HepG2 (cell line): ENCODE measurements around the gene NFATC2. TPM values are rescaled to one million over a fixed set of nuclear protein-coding genes. Genes with fewer than 3 reads are reported as not detected.
A peak's percentile ranks its signal among the peaks of the same experiment; 100 is the strongest.

ENCODE experiments used
- AGO1 ChIP-seq: fragments of 200-400 bp; formaldehyde crosslinking; IDR thresholded peaks from 2 replicates; pipeline ENCODE4 v1.6.1; 2017; ENCODE audit warnings: mild to moderate bottlenecking, low read depth, low read length, moderate library complexity; ENCODE audit not compliant: poor library complexity, severe bottlenecking
- ELF3 ChIP-seq: IDR thresholded peaks from 2 replicates; pipeline ENCODE4 v1.6.1; 2016; ENCODE audit warnings: missing genetic modification reagents, missing compliant biosample characterization
- FOXA3 ChIP-seq: IDR thresholded peaks from 2 replicates; pipeline ENCODE4 v1.6.1; 2016; ENCODE audit warnings: missing genetic modification reagents, missing compliant biosample characterization
- GLI4 ChIP-seq: sonication (generic); formaldehyde crosslinking; IDR thresholded peaks from 2 replicates; pipeline ENCODE4 v1.5.1; 2020; ENCODE audit warnings: missing genetic modification reagents, mild to moderate bottlenecking, moderate library complexity, borderline replicate concordance
- JUN ChIP-seq: sonication (generic); formaldehyde crosslinking; IDR thresholded peaks from 2 replicates; pipeline ENCODE4 v1.4.0; 2020; ENCODE audit warnings: mild to moderate bottlenecking, missing genetic modification reagents
- MEIS1 ChIP-seq: sonication (generic); formaldehyde crosslinking; IDR thresholded peaks from 2 replicates; pipeline ENCODE4 v1.9.0; 2021; ENCODE audit warnings: mild to moderate bottlenecking, missing genetic modification reagents, moderate library complexity, borderline replicate concordance
- PREB ChIP-seq: sonication (generic); formaldehyde crosslinking; IDR thresholded peaks from 2 replicates; pipeline ENCODE4 v1.4.0; 2020; ENCODE audit warnings: missing genetic modification reagents
- RFXANK ChIP-seq: IDR thresholded peaks from 2 replicates; pipeline ENCODE4 v1.6.1; 2016
- ZFP36L1 ChIP-seq: sonication (generic); formaldehyde crosslinking; IDR thresholded peaks from 2 replicates; pipeline ENCODE4 v1.8.0; 2022; ENCODE audit warnings: mild to moderate bottlenecking, missing genetic modification reagents, moderate library complexity
- ZNF501 ChIP-seq: sonication (generic); formaldehyde crosslinking; IDR thresholded peaks from 2 replicates; pipeline ENCODE4 v1.5.1; 2020; ENCODE audit warnings: mild to moderate bottlenecking, moderate library complexity, missing genetic modification reagents
- ZNF530 ChIP-seq: sonication (generic); formaldehyde crosslinking; IDR thresholded peaks from 2 replicates; pipeline ENCODE4 v1.5.0; 2020; ENCODE audit warnings: low read depth, mild to moderate bottlenecking, missing genetic modification reagents
- ZNF567 ChIP-seq: sonication (generic); formaldehyde crosslinking; IDR thresholded peaks from 2 replicates; pipeline ENCODE4 v1.8.1; 2023; ENCODE audit warnings: mild to moderate bottlenecking, missing genetic modification reagents, borderline replicate concordance
- ZNF7 ChIP-seq: IDR thresholded peaks from 2 replicates; pipeline ENCODE4 v1.6.1; 2016; ENCODE audit warnings: missing biosample characterization, missing genetic modification reagents
- ZNF703 ChIP-seq: sonication (generic); formaldehyde crosslinking; IDR thresholded peaks from 2 replicates; pipeline ENCODE4 v1.5.1; 2020; ENCODE audit warnings: missing genetic modification reagents, mild to moderate bottlenecking, moderate library complexity, borderline replicate concordance
- ZNF776 ChIP-seq: sonication (generic); formaldehyde crosslinking; IDR thresholded peaks from 2 replicates; pipeline ENCODE4 v1.4.0; 2020; ENCODE audit warnings: mild to moderate bottlenecking, missing genetic modification reagents
- polyA plus RNA-seq, 8 experiments: library from polyadenylated mRNA; depleted of rRNA in 3 of 8; stranded (reverse) in 7 of 8; unstranded in 1 of 8; fragments of >200 nt; fragmentation: Illumina TruSeq in 4 of 8; extraction: Trizol in 4 of 8; gene quantifications; 2 replicates each; pipeline versions ENCODE4 v1.2.1 to v1.2.3, GENCODE V29; 2011 to 2016; ENCODE audit warnings: low read depth in 4 of 8, missing spikeins in 1 of 8, mixed read lengths in 1 of 8; ENCODE audit not compliant: insufficient read depth in 1 of 8
- total RNA-seq, 5 experiments: library from RNA; depleted of rRNA; stranded (reverse); fragments of >200 nt; fragmentation: Illumina TruSeq; extraction: Trizol; gene quantifications; 2 replicates each; pipeline ENCODE4 v1.2.3, GENCODE V29; 2016; ENCODE audit warnings: low read depth in 1 of 5
- TF ChIP-seq, protein P1 (sequence below): sonication (generic); formaldehyde crosslinking; IDR thresholded peaks from 2 replicates; pipeline ENCODE4 v1.4.0; 2020; ENCODE audit warnings: missing genetic modification reagents
- TF ChIP-seq, protein P2 (sequence below): sonication (generic); formaldehyde crosslinking; IDR thresholded peaks from 2 replicates; pipeline ENCODE4 v1.4.0; 2020; ENCODE audit warnings: missing genetic modification reagents, borderline replicate concordance
- TF ChIP-seq, protein P3 (sequence below): sonication (generic); formaldehyde crosslinking; IDR thresholded peaks from 2 replicates; pipeline ENCODE4 v1.4.0; 2020; ENCODE audit warnings: missing genetic modification reagents

The NFATC2 gene
- total and polyA plus RNA-seq, 2 of the 13 experiments (the other 11 are each of a cell fraction or from before 2014, with no cell fraction given) = 1.9 to 3.3 TPM

GRCh38 chr20:51428401-51429143 lies 113.9 kb downstream of the NFATC2 start (continued):
- TF ChIP-seq, protein P1, sequence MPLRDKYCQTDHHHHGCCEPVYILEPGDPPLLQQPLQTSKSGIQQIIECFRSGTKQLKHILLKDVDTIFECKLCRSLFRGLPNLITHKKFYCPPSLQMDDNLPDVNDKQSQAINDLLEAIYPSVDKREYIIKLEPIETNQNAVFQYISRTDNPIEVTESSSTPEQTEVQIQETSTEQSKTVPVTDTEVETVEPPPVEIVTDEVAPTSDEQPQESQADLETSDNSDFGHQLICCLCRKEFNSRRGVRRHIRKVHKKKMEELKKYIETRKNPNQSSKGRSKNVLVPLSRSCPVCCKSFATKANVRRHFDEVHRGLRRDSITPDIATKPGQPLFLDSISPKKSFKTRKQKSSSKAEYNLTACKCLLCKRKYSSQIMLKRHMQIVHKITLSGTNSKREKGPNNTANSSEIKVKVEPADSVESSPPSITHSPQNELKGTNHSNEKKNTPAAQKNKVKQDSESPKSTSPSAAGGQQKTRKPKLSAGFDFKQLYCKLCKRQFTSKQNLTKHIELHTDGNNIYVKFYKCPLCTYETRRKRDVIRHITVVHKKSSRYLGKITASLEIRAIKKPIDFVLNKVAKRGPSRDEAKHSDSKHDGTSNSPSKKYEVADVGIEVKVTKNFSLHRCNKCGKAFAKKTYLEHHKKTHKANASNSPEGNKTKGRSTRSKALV = peak; percentile 67; the same call in 1 of the 2 replicates
- no peak for TF ChIP-seq ZNF530 (CRISPR knock-in tag)
- TF ChIP-seq ZNF7 (CRISPR knock-in tag) = no peak
- TF ChIP-seq, protein P2, sequence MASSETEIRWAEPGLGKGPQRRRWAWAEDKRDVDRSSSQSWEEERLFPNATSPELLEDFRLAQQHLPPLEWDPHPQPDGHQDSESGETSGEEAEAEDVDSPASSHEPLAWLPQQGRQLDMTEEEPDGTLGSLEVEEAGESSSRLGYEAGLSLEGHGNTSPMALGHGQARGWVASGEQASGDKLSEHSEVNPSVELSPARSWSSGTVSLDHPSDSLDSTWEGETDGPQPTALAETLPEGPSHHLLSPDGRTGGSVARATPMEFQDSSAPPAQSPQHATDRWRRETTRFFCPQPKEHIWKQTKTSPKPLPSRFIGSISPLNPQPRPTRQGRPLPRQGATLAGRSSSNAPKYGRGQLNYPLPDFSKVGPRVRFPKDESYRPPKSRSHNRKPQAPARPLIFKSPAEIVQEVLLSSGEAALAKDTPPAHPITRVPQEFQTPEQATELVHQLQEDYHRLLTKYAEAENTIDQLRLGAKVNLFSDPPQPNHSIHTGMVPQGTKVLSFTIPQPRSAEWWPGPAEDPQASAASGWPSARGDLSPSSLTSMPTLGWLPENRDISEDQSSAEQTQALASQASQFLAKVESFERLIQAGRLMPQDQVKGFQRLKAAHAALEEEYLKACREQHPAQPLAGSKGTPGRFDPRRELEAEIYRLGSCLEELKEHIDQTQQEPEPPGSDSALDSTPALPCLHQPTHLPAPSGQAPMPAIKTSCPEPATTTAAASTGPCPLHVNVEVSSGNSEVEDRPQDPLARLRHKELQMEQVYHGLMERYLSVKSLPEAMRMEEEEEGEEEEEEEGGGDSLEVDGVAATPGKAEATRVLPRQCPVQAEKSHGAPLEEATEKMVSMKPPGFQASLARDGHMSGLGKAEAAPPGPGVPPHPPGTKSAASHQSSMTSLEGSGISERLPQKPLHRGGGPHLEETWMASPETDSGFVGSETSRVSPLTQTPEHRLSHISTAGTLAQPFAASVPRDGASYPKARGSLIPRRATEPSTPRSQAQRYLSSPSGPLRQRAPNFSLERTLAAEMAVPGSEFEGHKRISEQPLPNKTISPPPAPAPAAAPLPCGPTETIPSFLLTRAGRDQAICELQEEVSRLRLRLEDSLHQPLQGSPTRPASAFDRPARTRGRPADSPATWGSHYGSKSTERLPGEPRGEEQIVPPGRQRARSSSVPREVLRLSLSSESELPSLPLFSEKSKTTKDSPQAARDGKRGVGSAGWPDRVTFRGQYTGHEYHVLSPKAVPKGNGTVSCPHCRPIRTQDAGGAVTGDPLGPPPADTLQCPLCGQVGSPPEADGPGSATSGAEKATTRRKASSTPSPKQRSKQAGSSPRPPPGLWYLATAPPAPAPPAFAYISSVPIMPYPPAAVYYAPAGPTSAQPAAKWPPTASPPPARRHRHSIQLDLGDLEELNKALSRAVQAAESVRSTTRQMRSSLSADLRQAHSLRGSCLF = no peak
- TF ChIP-seq AGO1 = no peak
- no peak for TF ChIP-seq ZNF567 (CRISPR knock-in tag)
- peak; percentile 71 for TF ChIP-seq ZNF776 (CRISPR knock-in tag)
- TF ChIP-seq GLI4 (CRISPR knock-in tag) = no peak
- TF ChIP-seq FOXA3 (CRISPR knock-in tag) = peak; percentile 86
- TF ChIP-seq ZNF501 (CRISPR knock-in tag) = peak; percentile 92
- TF ChIP-seq ZNF703 (CRISPR knock-in tag) = 0 out of 2 replicates have a peak, but pooled peaks have one; percentile 10
- TF ChIP-seq ELF3 (CRISPR knock-in tag) = peak; percentile 93
- TF ChIP-seq, protein P3, sequence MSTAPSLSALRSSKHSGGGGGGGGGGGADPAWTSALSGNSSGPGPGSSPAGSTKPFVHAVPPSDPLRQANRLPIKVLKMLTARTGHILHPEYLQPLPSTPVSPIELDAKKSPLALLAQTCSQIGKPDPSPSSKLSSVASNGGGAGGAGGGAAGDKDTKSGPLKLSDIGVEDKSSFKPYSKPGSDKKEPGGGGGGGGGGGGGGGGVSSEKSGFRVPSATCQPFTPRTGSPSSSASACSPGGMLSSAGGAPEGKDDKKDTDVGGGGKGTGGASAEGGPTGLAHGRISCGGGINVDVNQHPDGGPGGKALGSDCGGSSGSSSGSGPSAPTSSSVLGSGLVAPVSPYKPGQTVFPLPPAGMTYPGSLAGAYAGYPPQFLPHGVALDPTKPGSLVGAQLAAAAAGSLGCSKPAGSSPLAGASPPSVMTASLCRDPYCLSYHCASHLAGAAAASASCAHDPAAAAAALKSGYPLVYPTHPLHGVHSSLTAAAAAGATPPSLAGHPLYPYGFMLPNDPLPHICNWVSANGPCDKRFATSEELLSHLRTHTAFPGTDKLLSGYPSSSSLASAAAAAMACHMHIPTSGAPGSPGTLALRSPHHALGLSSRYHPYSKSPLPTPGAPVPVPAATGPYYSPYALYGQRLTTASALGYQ = peak; percentile 91
- no peak for TF ChIP-seq PREB (CRISPR knock-in tag)
- peak; percentile 86; the same call in 1 of the 2 replicates for TF ChIP-seq MEIS1
- no peak for TF ChIP-seq ZFP36L1 (CRISPR knock-in tag)
- TF ChIP-seq RFXANK = no peak
- TF ChIP-seq JUN (CRISPR knock-in tag) = no peak
